GM19240 (cell line): ENCODE measurements around the gene REEP6.

Experiments used
- DNase-seq: peaks from one replicate; pipeline ENCODE4 v3.0.0; 2011; ENCODE audit warnings: low spot score; ENCODE audit not compliant: insufficient read length

REEP6 gene

GRCh38 chr19:1456121-1456900, 34.7 kb upstream of the REEP6 start:
- DNase-seq: no peak

- no peak for DNase-seq
Observed at GRCh38 chr19:1457031-1457739, 33.8 kb upstream of the REEP6 start.

GRCh38 chr19:1457892-1458291, 33.1 kb upstream of the REEP6 start:
- DNase-seq: no peak

- no peak for DNase-seq
Observed at GRCh38 chr19:1459479-1459878, 31.5 kb upstream of the REEP6 start.

GRCh38 chr19:1460033-1460995, 30.7 kb upstream of the REEP6 start:
- no peak for DNase-seq

- DNase-seq: no peak
Observed at GRCh38 chr19:1461862-1462261, 29.1 kb upstream of the REEP6 start.

DNA sequence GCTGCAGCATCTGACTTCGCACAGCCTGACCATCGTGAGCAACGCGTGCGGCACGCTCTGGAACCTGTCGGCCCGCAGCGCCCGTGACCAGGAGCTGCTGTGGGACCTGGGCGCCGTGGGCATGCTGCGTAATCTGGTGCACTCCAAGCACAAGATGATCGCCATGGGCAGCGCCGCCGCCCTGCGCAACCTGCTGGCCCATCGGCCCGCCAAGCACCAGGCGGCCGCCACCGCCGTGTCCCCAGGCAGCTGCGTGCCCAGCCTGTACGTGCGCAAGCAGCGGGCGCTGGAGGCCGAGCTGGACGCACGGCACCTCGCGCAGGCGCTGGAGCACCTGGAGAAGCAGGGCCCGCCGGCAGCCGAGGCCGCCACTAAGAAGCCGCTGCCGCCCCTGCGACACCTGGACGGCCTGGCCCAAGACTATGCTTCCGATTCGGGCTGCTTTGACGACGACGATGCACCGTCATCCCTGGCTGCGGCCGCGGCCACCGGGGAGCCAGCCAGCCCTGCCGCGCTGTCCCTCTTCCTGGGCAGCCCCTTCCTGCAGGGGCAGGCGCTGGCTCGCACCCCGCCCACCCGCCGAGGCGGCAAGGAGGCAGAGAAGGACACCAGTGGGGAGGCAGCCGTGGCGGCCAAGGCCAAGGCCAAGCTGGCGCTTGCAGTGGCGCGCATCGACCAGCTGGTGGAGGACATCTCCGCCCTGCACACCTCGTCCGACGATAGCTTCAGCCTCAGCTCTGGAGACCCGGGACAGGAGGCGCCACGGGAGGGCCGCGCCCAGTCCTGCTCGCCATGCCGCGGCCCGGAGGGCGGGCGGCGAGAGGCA, 25.6 kb upstream of the REEP6 start:
- no peak for DNase-seq

GRCh38 chr19:1466018-1466460, 24.9 kb upstream of the REEP6 start:
- no peak for DNase-seq

- no peak for DNase-seq
Observed at GRCh38 chr19:1466461-1467214, 24.3 kb upstream of the REEP6 start.

GRCh38 chr19:1467215-1467489, 23.8 kb upstream of the REEP6 start:
- no peak for DNase-seq

GRCh38 chr19:1467490-1468273, 23.3 kb upstream of the REEP6 start:
- DNase-seq: no peak

GRCh38 chr19:1468274-1468820, 22.6 kb upstream of the REEP6 start:
- DNase-seq: no peak

DNA sequence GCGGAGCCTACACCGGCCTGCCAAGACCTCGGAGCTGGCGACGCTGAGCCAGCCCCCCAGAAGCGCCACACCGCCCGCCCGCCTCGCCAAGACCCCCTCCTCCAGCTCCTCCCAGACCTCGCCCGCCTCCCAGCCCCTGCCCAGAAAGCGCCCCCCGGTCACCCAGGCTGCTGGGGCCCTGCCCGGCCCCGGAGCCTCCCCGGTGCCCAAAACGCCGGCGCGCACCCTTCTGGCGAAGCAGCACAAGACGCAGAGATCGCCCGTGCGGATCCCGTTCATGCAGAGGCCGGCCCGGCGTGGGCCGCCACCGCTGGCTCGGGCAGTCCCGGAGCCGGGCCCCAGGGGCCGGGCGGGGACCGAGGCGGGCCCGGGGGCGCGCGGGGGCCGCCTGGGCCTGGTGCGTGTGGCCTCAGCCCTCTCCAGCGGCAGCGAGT, 22.1 kb upstream of the REEP6 start:
- DNase-seq: no peak

GRCh38 chr19:1469255-1470054, 21.5 kb upstream of the REEP6 start:
- no peak for DNase-seq

- no peak for DNase-seq
Observed at GRCh38 chr19:1470055-1470304, 21.0 kb upstream of the REEP6 start.

GRCh38 chr19:1470305-1471009, 20.5 kb upstream of the REEP6 start:
- DNase-seq: no peak

- DNase-seq: no peak
Observed at GRCh38 chr19:1471010-1471514, 19.9 kb upstream of the REEP6 start.
